Measurements from ENCODE around the gene KCNE2.
"Not testable (repeated sequence)": the region's sequence is repeated elsewhere in the genome, so short reads cannot be mapped to it uniquely, and the experiment has no call there.

The KCNE2 gene

GRCh38 chr21:34406676-34407075 is 42.9 kb downstream of the KCNE2 start:
- DNase-seq (ENCODE audit: low read depth, low spot score), result not testable (repeated sequence)

GRCh38 chr21:34407294-34407693 is 43.5 kb downstream of the KCNE2 start:
- not testable (repeated sequence) for DNase-seq (ENCODE audit: low read depth, low spot score)

GRCh38 chr21:34417448-34418077 is 53.8 kb downstream of the KCNE2 start:
- DNase-seq (ENCODE audit: low read depth, low spot score), result not testable (repeated sequence)

Data from smooth muscle cell of the brain vasculature (primary cell).